Measurements from ENCODE around the gene MSH2. TPM values are rescaled to one million over a fixed set of nuclear protein-coding genes. Genes with fewer than 3 reads are reported as not detected.

Gene MSH2
- total RNA-seq, 1 donor from 2014 or later = 16.0 TPM

DNA sequence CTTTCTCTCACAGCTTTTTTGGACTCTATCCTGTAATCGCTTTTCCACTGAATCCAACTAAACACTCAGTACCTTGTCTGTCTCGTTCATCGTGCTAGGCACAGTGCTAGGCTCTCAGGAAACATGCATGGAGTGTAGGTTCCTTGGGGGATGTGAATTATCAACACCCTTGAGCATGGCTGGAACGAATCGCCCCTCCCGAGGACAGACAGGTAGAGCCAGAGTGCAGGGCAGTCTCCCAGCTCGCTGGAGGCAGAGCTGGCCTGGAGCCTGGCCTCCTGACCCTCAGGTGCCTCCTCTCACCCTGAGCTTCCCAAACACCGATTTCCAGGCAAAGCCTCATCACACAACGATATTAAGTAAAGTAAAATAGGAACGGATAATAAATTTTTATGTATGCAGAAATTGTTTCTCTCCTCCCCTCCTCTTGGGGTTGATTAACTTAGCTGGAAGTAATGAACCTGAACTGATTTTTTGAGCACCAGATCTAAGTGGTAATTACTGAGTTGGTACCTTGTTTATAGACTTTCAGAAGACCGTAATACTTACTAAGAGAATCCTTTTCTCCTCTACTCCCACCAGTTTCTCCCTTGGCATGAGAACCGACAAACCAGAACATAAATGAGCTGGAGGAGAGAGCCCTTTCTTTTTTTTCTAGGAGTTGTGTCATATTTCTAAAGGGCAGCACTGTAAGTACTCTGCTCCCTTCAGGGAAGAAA, 90.5 kb downstream of the MSH2 start:
- Mint-ChIP-seq H3K4me3 (ENCODE audit: unreplicated experiment) (no peak overlapping the region), H3K27me3 (ENCODE audit: low read depth, unreplicated experiment) (no peaks in the 10 kb centered on the region), H3K27ac (ENCODE audit: unreplicated experiment) (no peak overlapping the region), H3K9me3 (ENCODE audit: unreplicated experiment) (peaks cover 8% of the 10 kb centered on the region), H3K4me1 (ENCODE audit: low read depth, unreplicated experiment) (peaks cover 7% of the 10 kb centered on the region), H3K36me3 (ENCODE audit: low read depth, unreplicated experiment) (no peaks in the 10 kb centered on the region)
- FAIRE-seq (no peak), DNase-seq (ENCODE audit: low read depth) (no peak)
- H3K4me3 ChIP-seq (ENCODE audit: insufficient read depth, low read depth, low read length) = no peak overlapping the region
- H2AFZ ChIP-seq (ENCODE audit: low read depth, low read length) = no peak overlapping the region
- no peaks in the 10 kb centered on the region for H3K27me3 ChIP-seq (ENCODE audit: insufficient read depth, low read length)
- peaks cover 9% of the 10 kb centered on the region for H3K4me1 ChIP-seq (ENCODE audit: insufficient read depth, low read length)
- no peak overlapping the region for H3K9ac ChIP-seq (ENCODE audit: low read length)
- H3K36me3 ChIP-seq (ENCODE audit: insufficient read depth, low read length) = no peaks in the 10 kb centered on the region
- TF ChIP-seq, protein P1, sequence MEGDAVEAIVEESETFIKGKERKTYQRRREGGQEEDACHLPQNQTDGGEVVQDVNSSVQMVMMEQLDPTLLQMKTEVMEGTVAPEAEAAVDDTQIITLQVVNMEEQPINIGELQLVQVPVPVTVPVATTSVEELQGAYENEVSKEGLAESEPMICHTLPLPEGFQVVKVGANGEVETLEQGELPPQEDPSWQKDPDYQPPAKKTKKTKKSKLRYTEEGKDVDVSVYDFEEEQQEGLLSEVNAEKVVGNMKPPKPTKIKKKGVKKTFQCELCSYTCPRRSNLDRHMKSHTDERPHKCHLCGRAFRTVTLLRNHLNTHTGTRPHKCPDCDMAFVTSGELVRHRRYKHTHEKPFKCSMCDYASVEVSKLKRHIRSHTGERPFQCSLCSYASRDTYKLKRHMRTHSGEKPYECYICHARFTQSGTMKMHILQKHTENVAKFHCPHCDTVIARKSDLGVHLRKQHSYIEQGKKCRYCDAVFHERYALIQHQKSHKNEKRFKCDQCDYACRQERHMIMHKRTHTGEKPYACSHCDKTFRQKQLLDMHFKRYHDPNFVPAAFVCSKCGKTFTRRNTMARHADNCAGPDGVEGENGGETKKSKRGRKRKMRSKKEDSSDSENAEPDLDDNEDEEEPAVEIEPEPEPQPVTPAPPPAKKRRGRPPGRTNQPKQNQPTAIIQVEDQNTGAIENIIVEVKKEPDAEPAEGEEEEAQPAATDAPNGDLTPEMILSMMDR (IDR thresholded peaks at IDR 0.05; ENCODE audit: insufficient read depth, low read depth, low read length) = no peak
- TF ChIP-seq EZH2 (IDR thresholded peaks at IDR 0.05; ENCODE audit: insufficient read depth, low read length) = no peak
- H3K79me2 ChIP-seq (ENCODE audit: insufficient read depth, low read length) = no peaks in the 10 kb centered on the region
- no peak overlapping the region for H3K4me2 ChIP-seq (ENCODE audit: low read length)
- no peaks in the 10 kb centered on the region for H3K9me3 ChIP-seq (ENCODE audit: insufficient read depth, low read depth, low read length)
- H3K27ac ChIP-seq (ENCODE audit: low read depth, low read length) = no peak overlapping the region
- H4K20me1 ChIP-seq (ENCODE audit: insufficient read depth, low read length) = no peaks in the 10 kb centered on the region

DNA sequence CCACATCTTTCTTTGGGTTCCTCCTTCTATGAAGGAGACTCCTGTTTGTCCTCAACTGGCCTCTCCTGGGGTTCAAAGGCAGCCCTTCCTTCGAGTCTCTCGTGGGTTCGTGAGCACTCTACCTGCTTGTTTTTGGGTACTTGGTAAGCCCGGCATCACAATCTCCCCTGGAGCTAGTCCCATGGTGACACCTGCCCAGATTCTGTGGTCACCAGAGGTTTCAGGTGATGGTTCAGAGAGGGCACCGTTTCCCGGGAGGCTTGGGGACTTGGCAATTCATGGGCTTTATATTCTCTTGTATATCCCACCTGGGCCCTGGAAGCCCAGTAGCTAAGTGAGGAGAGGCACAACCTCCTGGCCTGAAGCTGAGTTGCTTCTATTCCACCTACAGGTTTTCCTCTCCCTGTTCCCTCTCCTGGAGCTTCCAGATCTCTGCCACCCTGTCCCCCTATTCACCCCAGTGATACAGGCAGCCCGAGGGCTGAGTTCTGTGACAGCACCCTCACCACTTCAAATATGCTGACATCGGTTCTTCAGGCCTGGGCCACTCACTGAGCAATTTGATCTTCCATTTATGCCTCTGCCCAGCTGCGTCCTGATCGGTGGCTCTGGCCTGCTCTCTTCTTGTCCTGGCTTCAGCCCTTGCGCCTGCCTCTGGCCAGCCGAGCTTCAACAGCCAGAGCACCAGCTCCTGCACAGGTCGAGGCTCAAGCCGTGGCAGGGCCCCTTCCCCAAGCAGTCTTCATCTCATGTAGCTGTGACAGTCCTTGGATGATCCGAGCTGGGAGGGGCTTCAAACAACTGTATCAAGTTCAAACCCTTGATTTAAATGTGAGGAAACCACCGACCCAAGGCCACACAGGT, 91.5 kb downstream of the MSH2 start:
- Mint-ChIP-seq H3K9me3 (ENCODE audit: unreplicated experiment) (peaks cover 12% of the 10 kb centered on the region), H3K36me3 (ENCODE audit: low read depth, unreplicated experiment) (peaks cover 2% of the 10 kb centered on the region), H3K27ac (ENCODE audit: unreplicated experiment) (no peak overlapping the region), H3K27me3 (ENCODE audit: low read depth, unreplicated experiment) (no peaks in the 10 kb centered on the region), H3K4me1 (ENCODE audit: low read depth, unreplicated experiment) (peaks cover 2% of the 10 kb centered on the region), H3K4me3 (ENCODE audit: unreplicated experiment) (no peak overlapping the region)
- Histone ChIP-seq H4K20me1 (ENCODE audit: insufficient read depth, low read length) (no peaks in the 10 kb centered on the region), H3K27me3 (ENCODE audit: insufficient read depth, low read length) (no peaks in the 10 kb centered on the region), H3K4me3 (ENCODE audit: insufficient read depth, low read depth, low read length) (no peak overlapping the region), H3K9ac (ENCODE audit: low read length) (no peak overlapping the region), H3K36me3 (ENCODE audit: insufficient read depth, low read length) (no peaks in the 10 kb centered on the region), H2AFZ (ENCODE audit: low read depth, low read length) (no peak overlapping the region), H3K4me2 (ENCODE audit: low read length) (no peak overlapping the region), H3K79me2 (ENCODE audit: insufficient read depth, low read length) (no peaks in the 10 kb centered on the region), H3K27ac (ENCODE audit: low read depth, low read length) (no peak overlapping the region), H3K9me3 (ENCODE audit: insufficient read depth, low read depth, low read length) (peaks cover 5% of the 10 kb centered on the region), H3K4me1 (ENCODE audit: insufficient read depth, low read length) (no peaks in the 10 kb centered on the region)
- TF ChIP-seq EZH2 (IDR thresholded peaks at IDR 0.05; ENCODE audit: insufficient read depth, low read length) = no peak
- TF ChIP-seq, protein P1 (IDR thresholded peaks at IDR 0.05; ENCODE audit: insufficient read depth, low read depth, low read length) = no peak
- DNase-seq (ENCODE audit: low read depth) = no peak
- FAIRE-seq = no peak

All from astrocyte (in vitro differentiated cells and primary cell).